Adrenal gland (tissue), 12 donors: ENCODE measurements around the gene GPR153. TPM values are rescaled to one million over a fixed set of nuclear protein-coding genes. Genes with fewer than 3 reads are reported as not detected.

Experiments
- DNase-seq, 7 donors: peaks; one replicate each; pipeline ENCODE4 v3.0.0-alpha.2; 2019 to 2020
- H3K27ac ChIP-seq, 5 donors: fragments of 200-600 bp; sonication (generic) in 4 of 5; 1 replicate in 3 of 5; 2 replicates in 2 of 5; pipeline versions ENCODE4 v1.5.1 to v1.8.0; 2016 to 2020; ENCODE audit warnings: mild to moderate bottlenecking in 1 of 5
- H3K27me3 ChIP-seq: fragments of 200-600 bp; 2 replicates; pipeline ENCODE4 v1.8.0; 2021
- H3K36me3 ChIP-seq, 2 donors: fragments of 200-600 bp; replicated peaks in 1 of 2; 1 replicate in 1 of 2; 2 replicates in 1 of 2; pipeline versions ENCODE4 v1.5.1 to v1.8.0; 2018 to 2022
- H3K4me1 ChIP-seq, 2 donors: fragments of 200-600 bp; replicated peaks in 1 of 2; 1 replicate in 1 of 2; 2 replicates in 1 of 2; pipeline versions ENCODE4 v1.5.1 to v1.8.0; 2018 to 2021
- H3K4me3 ChIP-seq, 4 donors: fragments of 200-600 bp; sonication (generic) in 3 of 4; one replicate each; pipeline ENCODE4 v1.5.1; 2016 to 2018
- H3K9me3 ChIP-seq, 3 donors: fragments of 200-600 bp; sonication (generic) in 1 of 3; replicated peaks in 1 of 3; 1 replicate in 2 of 3; 2 replicates in 1 of 3; pipeline versions ENCODE4 v1.5.1 to v1.8.0; 2016 to 2021
- POLR2A ChIP-seq, 2 donors: fragments of 450-650 bp; IDR thresholded peaks; one replicate each; pipeline ENCODE4 v1.6.1; 2017; ENCODE audit warnings: antibody characterized with exemption in 2 of 2, mild to moderate bottlenecking in 2 of 2, moderate library complexity in 1 of 2
- WGBS, 4 donors: extraction: QIAGEN DNeasy Blood & Tissue Kit in 2 of 4; methylation state at CpG; one replicate each; pipeline versions ENCODE4 v1.1.5 to v1.1.7; 2013 to 2017; 5-methylcytosine and 5-hydroxymethylcytosine counted together
- intact Hi-C, 2 donors: fragments of 100-400 bp; cut with DNase I; formaldehyde crosslinking; loops; one replicate each; pipeline versions ENCODE4 v1.14.1 to v1.15.0; 2022 to 2023
- polyA plus RNA-seq, 3 donors: library from polyadenylated mRNA; stranded (reverse); fragments of 200-250 nt in 2 of 3; fragments of 350-450 nt in 1 of 3; fragmentation: Illumina TruSeq in 1 of 3; extraction: RNeasy Lipid Tissue Mini Kit (QIAGEN cat#74804) in 1 of 3; gene quantifications; one replicate each; pipeline ENCODE4 v1.2.3, GENCODE V29; 2013 to 2014
- total RNA-seq, 9 donors: library from RNA; depleted of rRNA in 4 of 9; stranded (reverse); fragments of >200 nt in 4 of 9; fragments of 120-200 nt in 1 of 9; fragmentation: NEBNext Ultra II Directional in 1 of 9; extraction: Animal tissue kit (Norgen Biotek cat#: 25700) in 1 of 9; gene quantifications; one replicate each; pipeline versions ENCODE4 v1.1.0 to v1.2.4, GENCODE V29; 2013 to 2023
- TF ChIP-seq, protein P1 (sequence below), 6 experiments: fragments of 450-650 bp in 4 of 6; fragments of 200-600 bp in 2 of 6; sonication (generic) in 1 of 6; IDR thresholded peaks; 1 replicate in 5 of 6; 2 replicates in 1 of 6; pipeline versions ENCODE4 v1.5.1 to v1.8.0; 2016 to 2021; ENCODE audit warnings: antibody characterized with exemption in 6 of 6, mild to moderate bottlenecking in 2 of 6, moderate library complexity in 1 of 6
- donor health status: healthy with polysubstance abuse.
- donor health status: Bipolar disorder and iron deficiency.
- donor health status: DM: yes; HTN: yes; CAD: no.
- donor health status: DM: no; HTN: no; CAD: no.
- donor health status: DM: no; HTN: no; CAD: no.
- donor health status: DM: yes; HTN: yes; CAD: no.

GPR153 gene
- total and polyA plus RNA-seq, 12 donors = 0.86 to 5.9 (median 3.1) TPM

DNA sequence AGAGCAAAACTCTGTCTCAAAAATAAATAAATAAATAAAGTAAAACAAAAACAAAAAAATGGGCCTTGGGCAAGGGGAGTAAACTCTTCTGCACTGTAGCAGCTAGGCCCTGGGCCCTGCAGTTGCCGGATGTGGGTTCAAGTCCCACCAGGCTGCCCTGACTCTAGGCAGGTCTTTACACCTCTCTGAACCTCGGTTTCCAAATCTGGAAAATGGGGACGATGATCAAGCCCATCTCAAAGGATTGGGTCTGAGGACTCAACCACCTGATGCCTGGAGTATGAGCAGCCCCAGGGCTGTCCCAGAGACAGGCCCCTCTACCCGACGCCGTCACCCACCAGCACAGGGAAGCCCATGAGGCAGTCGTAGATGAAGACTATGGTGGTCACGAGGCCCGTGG is 7.5 kb downstream of the GPR153 start:
- Histone ChIP-seq H3K9me3 (no peaks in the 10 kb centered on the region), H3K27ac (no peak overlapping the region), H3K36me3 (no peaks in the 10 kb centered on the region), H3K27me3 (peaks cover 7% of the 10 kb centered on the region), H3K4me3 (no peak overlapping the region), H3K4me1 (peaks cover 0 to 5% of the 10 kb centered on the region in 2 donors)
- DNase-seq = no peak
- no peak for TF ChIP-seq POLR2A (IDR thresholded peaks at IDR 0.05)
- TF ChIP-seq, protein P1, sequence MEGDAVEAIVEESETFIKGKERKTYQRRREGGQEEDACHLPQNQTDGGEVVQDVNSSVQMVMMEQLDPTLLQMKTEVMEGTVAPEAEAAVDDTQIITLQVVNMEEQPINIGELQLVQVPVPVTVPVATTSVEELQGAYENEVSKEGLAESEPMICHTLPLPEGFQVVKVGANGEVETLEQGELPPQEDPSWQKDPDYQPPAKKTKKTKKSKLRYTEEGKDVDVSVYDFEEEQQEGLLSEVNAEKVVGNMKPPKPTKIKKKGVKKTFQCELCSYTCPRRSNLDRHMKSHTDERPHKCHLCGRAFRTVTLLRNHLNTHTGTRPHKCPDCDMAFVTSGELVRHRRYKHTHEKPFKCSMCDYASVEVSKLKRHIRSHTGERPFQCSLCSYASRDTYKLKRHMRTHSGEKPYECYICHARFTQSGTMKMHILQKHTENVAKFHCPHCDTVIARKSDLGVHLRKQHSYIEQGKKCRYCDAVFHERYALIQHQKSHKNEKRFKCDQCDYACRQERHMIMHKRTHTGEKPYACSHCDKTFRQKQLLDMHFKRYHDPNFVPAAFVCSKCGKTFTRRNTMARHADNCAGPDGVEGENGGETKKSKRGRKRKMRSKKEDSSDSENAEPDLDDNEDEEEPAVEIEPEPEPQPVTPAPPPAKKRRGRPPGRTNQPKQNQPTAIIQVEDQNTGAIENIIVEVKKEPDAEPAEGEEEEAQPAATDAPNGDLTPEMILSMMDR (IDR thresholded peaks at IDR 0.05) = no peak
- WGBS, 4 donors = 82 to 97% (median 90%) methylated on average over 9 of the region's 9 CpGs
- intact Hi-C loops = no loop called here

DNA sequence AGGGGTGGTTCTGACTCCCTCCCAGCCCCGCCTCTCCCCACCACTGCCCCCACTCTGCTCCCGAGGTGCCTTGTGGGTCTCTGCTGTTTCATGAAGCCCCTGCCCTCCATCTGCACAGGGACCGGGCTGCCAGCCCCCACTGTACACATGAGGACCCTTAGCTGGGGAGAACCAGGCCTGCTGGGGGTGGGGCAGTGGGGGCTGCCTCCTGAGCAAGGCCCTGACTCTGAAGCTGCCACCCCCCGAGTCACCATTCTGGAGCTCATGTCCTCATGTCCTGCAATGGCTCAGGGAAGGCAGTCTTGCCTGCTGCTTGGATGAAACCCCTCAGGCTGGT is 8.6 kb downstream of the GPR153 start:
- no peak overlapping the region for H3K4me3 ChIP-seq
- intact Hi-C loops = no loop called here
- H3K27me3 ChIP-seq = peaks cover 7% of the 10 kb centered on the region
- H3K4me1 ChIP-seq = peaks cover 0 to 5% of the 10 kb centered on the region in 2 donors
- 67 to 79% (median 75%) methylated on average over 1 to 4 of the region's 4 CpGs for WGBS, 4 donors
- no peaks in the 10 kb centered on the region for H3K36me3 ChIP-seq
- TF ChIP-seq, protein P1 (IDR thresholded peaks at IDR 0.05) = no peak
- no peak for TF ChIP-seq POLR2A (IDR thresholded peaks at IDR 0.05)
- no peak for DNase-seq
- no peak overlapping the region for H3K27ac ChIP-seq
- H3K9me3 ChIP-seq = no peaks in the 10 kb centered on the region

DNA sequence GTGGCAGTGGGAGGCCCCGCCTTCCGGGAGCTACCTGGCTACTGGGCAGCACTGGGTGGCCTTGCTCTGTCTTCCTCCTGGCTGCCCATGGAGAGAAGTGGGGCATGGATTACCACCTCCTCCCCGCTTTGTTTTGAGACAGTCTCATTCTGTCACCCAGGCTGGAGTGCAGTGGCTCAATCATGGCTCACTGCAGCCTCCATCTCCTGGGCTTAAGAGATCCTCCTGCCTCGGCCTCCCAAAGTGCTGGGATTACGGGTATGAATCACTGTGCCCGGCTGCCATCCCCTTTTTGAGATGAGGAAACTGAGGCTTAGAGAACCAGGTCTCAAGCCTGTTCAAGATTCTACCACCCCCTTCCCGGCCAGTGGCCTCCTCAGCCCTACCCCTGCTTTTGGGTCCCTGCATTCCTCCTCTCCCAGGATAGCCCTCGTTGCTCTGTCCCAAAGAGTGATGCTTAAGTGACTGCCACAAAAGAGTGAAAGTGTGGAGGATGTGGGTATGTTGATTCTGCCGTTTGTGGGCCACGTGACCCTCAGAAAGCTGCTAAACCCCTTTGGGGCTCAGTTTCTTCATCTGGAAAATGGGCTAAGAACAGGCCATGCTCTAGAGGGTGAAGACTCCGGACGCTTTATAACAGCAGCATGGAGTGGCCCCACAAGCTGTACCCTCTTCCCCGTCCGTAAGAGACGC is 9.1 kb downstream of the GPR153 start:
- Histone ChIP-seq H3K9me3 (no peaks in the 10 kb centered on the region), H3K4me1 (peaks cover 0 to 6% of the 10 kb centered on the region in 2 donors), H3K27ac (no peak overlapping the region), H3K4me3 (no peak overlapping the region), H3K27me3 (peaks cover 7% of the 10 kb centered on the region), H3K36me3 (no peaks in the 10 kb centered on the region)
- TF ChIP-seq, protein P1 (IDR thresholded peaks at IDR 0.05) = no peak
- TF ChIP-seq POLR2A (IDR thresholded peaks at IDR 0.05) = no peak
- 69 to 81% (median 75%) methylated on average over 13 to 15 of the region's 15 CpGs for WGBS, 4 donors
- DNase-seq = no peak
- intact Hi-C loops = no loop called here

DNA sequence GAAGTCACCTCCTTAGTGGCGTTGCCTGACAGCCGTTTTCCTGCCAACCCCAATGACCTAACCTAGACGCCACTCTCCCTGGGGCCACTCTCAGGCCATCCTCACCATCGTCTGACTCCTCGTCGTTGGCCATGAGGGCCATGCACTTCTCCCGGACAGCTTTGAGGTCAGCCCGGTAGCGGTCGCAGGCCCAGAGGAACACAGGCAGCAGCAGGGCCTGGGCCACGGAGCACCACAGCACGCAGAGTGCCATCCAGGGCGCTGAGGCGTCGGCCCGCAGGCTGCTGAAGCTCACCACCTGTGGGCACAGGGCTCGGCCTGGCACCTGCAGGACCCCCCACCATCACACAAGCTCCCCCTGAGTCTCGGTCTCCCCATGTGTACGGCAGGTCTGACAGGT is 9.7 kb downstream of the GPR153 start:
- H3K4me1 ChIP-seq = peaks cover 0 to 12% of the 10 kb centered on the region in 2 donors
- H3K9me3 ChIP-seq = no peaks in the 10 kb centered on the region
- H3K36me3 ChIP-seq = no peaks in the 10 kb centered on the region
- no peak for DNase-seq
- TF ChIP-seq, protein P1 (IDR thresholded peaks at IDR 0.05) = no peak
- no peak for TF ChIP-seq POLR2A (IDR thresholded peaks at IDR 0.05)
- H3K27ac ChIP-seq = no peak overlapping the region
- WGBS, 4 donors = 78 to 91% (median 87%) methylated on average over 9 to 19 of the region's 19 CpGs
- H3K27me3 ChIP-seq = peaks cover 10% of the 10 kb centered on the region
- intact Hi-C loops = no loop called here
- no peak overlapping the region for H3K4me3 ChIP-seq
